Measurements from ENCODE around the gene ADRA2B.

- TF ChIP-seq EZH2 (IDR thresholded peaks at IDR 0.05): no peak
- no peak for TF ChIP-seq POLR2AphosphoS5 (IDR thresholded peaks at IDR 0.05; ENCODE audit: borderline replicate concordance, low read depth, low read length)
These were observed 2.4 kb downstream of the ADRA2B start for GRCh38 chr2:96113951-96114350.

All from SK-N-MC (cell line).